GM19395 (cell line): ENCODE data around the gene CKAP2L.
"Not testable (repeated sequence)": the region's sequence is repeated elsewhere in the genome, so short reads cannot be mapped to it uniquely, and the experiment has no call there.

ENCODE experiments used
- ATAC-seq: cut with Tn5 transposase; IDR thresholded peaks from one replicate; pipeline ENCODE4 v1.9.1; 2021; ENCODE audit warnings: mild to moderate bottlenecking, moderate library complexity; ENCODE audit not compliant: unreplicated experiment

The CKAP2L gene

DNA sequence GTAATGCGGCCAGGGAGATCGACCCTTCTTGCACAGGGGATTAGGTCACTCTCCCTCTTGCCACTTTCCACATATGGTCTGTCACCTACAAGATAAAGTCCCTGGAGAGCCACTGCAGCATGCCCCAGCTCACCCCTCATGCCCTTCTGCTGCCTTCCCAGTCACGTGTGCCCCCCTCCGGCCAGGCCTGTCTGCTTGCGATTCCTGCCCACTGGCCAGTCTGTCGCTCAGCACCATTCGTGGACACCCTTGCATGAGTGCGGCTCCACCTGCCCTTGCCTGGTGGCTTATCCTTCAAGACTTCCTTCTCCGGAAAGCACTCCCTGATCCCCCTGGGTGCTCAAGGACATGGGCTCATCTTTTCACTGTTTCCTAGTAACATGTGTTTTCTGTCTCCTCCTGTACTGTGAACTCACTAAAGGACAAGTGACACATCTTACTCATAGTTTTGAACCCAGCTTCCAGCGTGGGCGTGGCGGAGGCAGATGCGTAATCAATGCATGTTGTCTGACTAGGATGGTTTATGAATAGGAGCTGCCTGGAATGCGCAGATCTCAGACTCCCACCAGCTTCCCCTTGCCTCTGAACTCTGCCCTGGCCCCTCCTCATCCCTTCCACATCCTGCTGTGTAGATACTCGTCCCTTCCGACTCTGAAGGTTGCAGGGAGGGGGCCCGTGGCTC, 51.4 kb downstream of the CKAP2L start:
- no peak for ATAC-seq

DNA sequence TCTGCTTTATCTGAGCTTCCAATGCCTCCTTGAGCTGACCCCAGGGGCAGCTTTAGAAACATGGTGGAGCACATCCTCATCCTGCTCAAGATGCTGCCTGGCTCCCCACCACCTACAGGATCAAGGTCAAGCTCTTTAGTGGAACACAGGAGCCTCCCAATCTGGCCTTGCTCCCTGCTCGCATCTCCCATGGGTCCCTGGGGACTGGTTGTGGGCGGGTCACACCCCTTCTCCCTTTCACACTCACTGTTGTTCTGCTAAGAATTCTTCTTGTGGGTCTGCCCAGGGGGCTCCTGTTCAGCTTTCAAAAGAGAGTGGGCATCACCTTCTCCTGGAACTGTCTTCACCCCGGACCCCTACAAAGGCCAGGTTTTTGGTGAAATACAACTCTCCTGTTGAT, 51.9 kb downstream of the CKAP2L start:
- ATAC-seq, result no peak

DNA sequence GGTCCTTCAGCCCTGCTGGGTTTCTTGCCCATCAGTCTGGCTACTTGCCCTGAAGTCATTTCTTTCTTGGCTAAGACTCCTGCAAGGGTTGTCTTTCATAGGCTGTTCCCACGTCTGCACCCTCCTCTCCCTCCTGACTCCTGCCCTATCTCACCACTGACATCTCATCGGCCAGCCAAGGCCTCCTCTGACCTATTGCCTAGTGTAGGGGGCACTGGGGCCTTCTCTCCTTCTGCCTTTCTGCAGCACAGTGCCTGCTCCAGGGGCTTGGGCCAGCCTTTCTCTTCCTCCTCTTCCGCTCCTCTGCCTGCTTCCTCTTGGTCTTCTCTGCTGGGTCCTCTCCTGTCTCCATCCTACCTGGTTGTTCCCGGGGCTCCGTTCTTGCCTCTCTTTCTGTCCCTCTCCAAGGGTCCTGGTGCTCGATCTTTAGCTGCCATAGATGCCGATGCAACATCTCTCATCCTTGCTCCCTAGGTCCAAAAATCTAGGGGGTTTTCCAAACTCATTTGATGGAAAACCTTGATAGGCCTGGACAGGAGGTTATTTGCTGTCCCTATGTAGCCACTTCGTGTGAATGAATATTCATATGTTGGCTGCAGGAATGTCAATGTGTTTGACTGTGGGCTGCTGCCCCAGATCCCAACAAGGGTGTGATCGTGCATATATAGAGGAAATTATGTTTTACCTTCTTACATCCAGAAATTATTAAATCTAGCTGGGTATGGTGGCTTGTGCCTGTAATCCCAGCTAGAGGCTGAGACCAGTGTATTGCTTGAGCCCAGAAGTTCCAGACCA, 53.3 kb downstream of the CKAP2L start:
- ATAC-seq, result no peak

DNA sequence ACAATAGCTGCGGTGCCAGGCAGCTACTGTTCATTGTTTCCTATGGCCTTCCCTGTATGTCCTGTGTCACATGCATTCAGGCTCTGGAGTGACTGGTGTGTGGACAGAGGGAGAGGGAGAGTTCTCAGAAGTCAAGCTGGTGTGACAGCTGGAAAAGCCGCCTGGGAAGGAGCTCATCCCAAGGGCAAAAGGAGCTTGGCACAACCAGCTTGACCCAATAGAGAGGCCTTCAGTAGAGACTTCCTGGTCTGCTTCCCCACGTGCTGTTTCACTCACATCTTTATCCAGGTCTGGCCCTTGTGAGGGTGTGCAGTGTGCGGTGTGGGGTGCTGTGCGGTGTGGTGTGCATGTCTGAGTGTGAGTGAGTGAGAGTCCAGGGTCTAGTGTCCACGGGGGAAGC, 54.7 kb downstream of the CKAP2L start:
- ATAC-seq, result no peak

DNA sequence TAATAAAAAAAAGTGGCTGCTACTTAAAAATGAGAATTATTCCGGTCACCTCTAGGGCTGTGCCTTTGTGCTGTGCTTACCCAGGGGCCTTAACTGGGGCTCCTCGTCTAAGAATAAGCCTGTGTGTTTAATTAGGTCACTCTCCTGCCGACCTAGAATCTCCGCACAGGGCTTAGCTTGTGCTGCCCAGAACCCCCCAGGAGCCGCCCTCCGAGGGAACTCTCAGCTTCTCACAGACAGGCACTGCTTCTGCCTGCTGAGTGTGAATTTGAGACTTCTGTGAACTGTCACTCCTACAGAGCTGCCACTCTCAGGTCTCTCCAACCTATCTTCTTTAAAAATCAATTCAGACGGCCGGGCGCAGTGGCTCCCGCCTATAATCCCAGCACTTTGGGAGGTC, 55.4 kb downstream of the CKAP2L start:
- ATAC-seq, result no peak

DNA sequence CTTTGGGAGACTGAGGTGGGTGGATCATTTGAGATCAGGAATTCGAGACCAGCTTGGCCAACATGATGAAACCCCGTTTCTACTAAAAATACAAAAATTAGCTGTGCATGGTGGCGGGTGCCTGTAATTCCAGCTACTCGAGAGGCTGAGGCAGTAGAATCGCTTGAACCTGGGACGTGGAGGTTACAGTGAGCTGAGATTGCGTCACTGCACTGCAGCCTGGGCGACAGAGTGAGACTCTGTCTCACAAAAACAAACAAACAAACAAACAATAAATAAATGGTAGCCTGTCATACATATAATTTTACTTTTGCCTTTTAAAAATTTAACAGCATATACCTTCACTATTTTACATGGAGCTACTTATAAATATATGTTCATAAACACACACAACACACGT, 57.5 kb downstream of the CKAP2L start:
- ATAC-seq, result not testable (repeated sequence)

DNA sequence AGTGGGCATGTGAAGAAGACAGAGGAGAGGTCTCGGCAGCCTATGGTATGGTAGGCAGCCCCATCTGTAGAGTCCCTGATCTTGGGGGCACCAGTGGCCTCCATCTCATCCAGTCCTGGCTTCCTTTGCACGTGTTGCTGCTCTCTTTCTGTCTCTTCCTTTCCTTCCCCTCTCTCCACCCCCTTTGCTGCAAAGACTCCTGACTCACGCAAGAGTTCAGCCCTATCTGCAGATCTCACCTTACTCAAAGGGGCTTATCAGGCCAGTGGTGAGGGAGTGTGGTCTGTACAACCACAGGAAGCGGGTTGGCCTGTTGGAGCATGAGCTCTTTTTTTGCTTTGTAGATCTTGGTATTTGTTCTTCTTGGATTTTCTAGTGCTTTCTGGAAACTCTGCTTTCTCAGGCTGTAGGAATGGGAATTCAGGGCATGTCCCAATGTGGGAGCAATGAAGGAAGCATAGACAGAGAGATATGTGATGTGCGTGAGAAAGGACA, 58.2 kb downstream of the CKAP2L start:
- peak; percentile 47 for ATAC-seq

DNA sequence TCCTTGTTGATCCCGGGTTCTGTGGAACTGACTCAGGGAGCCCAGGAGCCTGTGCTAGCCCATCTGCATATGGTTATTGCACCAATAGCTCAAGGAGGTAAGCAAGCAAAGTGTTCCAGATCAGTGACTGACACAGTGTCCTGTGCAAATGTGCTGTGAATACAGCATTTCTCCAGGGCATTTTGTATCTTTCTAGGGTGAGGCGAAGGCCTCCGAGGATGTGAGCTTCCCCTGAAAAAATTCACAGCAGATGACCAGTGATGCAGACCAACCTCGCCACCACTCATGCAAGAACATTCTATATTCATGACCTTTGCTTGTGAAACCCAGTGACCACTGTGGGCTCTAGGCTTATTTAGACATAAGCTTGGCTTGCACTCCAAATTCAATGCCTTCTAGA, 58.8 kb downstream of the CKAP2L start:
- no peak for ATAC-seq

DNA sequence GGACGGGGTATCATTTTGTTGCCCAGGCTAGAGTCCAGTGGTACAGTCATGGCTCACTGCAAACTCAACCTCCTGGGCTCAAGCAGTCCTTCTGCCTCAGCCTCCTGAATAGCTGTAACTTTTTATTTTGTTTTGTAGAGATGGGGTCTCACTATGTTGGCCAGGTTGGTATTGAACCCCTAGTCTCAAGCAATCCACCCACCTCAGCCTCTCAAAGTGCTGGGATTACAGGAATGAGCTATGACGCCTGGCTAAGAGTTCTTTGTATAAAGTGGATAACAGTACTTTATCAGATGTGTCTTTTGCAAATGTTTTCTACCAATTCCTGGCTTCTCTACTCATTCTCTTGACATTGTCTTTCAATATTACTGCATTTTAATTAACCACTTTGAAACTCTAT, 60.7 kb downstream of the CKAP2L start:
- no peak for ATAC-seq

DNA sequence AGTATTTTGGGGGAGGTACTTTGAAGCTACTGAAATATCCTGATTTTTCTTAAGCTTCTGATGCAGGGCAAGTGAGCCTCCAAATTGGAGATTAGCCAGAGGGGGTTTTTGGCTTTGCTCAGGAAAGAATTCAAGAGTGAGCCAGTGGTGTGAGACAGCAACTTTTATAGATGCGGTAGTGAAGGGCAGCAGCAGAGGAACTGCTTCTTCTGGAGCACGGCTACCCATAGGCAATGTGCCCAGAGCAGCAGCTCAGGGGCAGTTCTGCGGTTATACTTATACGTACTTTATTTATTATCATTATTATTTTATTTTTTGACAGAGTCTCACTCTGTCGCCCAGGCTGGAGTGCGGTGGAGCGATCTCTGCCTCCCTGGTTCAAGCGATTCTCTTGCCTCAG, 63.4 kb downstream of the CKAP2L start:
- no peak for ATAC-seq

DNA sequence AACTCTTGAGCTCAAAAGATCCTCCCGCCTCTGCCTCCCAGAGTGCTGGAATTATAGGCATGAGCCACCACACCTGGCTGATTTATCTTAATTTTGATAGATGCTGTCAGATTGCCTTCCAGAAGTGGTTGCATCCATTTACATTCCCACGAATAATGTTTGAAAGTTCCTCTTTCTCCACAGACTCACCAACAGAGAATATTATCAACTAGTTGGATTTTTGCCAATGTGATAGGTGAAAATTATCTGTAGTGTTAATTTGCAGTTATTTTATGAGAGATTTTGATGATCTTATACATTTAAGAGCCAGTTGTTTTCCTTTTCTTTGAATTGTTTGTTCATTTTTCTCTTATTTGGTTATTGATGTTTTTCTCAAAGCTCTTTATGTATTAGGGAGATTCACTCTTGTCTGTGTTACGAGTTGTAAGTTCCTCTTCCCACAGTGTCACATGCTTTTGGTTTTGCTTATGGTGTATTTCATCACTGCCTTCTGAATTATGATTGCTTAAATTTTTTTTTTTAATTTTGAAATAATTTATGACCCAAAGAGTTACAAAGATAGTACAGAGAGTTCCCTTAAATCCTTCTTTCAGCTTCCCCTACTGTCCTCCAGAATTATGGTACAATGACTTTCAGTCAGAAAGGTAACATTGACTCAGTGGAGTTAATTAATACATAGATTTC, 64.3 kb downstream of the CKAP2L start:
- ATAC-seq, result no peak

DNA sequence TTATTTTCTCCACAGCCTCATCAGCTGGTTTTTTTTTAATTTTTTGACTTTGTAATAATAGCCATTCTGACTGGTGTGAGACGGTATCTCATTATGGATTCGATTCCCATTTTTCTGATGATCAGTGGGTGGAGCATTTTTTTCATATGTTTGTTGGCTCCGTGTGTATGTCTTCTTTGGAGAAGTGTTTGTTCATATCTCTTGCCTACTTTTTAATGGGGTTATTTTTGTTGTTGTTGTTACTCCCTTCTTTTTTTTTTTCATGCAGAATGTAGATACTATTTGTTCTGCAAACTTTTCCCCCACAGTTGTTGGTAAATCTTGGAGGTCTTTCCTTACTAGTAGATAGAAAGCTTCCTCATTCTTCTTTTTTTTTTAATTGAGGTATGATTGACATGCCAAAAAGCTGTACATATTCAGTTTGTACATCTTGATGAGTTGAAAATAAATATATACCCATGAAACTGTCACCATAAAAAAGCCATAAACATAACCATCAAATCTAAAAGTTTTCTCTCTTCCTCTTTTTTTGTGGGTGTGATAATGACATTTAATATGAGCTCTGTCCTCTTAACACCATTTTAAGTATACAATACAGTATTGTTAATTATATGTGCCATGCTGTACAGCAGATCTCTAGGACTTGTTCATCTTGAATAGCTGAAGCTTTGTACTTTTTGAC, 65.4 kb downstream of the CKAP2L start:
- ATAC-seq, result no peak

DNA sequence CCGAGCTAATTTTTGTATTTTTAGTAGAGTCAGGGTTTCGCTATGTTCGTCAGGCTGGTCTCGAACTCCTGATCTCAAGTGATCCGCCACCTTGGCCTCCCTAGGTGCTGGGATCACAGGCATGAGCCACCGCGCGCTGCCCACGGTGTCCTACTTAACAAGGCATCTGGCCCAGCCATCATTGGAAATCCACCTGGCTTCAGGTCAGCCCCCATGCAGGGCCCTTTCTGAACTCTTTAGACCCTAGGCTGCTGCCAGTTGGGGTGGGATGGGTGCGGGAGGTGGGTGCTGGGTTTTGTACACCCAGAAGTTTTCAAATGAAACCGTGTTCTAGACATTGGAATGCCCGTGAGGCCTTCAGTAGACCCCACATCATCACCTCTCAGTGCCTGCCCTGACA, 70.2 kb downstream of the CKAP2L start:
- ATAC-seq, result no peak

DNA sequence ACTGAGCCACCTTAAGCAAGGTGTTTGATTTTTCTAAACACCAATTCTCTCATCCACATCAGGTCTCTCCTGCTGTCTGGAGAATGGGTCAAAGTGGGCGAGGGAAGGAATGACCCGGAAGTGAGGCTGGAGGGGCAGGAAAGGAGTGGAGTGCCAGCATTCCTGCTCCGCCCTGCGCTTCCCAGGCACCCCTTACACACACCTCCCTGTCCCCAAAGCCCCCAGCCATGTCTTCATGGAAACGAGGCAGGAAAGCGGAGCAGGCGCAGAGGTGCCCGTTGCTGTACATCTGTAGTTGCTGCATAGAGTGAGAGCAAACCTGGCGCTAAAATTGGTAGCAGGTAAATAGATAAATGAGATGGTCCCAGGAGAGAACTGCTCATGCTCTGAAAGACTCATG, 70.8 kb downstream of the CKAP2L start:
- ATAC-seq, result no peak

DNA sequence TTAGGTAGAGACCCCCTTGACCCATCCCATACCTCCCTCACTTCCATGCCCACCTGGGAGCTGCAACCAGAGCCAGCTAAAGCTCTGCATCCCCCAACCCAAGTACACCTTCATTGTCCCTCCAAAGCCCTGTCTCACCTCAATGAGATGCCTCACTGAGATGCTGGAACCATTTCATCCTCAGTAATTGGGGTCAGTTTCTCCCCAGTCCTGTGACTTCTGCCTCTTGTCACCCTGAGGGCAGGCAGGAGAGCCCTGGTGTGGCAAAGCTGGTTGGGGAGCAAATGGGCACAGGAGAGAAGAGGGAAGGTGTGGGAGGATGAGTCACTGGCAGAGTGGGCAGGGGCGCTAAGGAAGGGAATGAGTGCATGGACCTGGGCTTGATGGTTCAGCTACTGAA, 71.5 kb downstream of the CKAP2L start:
- no peak for ATAC-seq

DNA sequence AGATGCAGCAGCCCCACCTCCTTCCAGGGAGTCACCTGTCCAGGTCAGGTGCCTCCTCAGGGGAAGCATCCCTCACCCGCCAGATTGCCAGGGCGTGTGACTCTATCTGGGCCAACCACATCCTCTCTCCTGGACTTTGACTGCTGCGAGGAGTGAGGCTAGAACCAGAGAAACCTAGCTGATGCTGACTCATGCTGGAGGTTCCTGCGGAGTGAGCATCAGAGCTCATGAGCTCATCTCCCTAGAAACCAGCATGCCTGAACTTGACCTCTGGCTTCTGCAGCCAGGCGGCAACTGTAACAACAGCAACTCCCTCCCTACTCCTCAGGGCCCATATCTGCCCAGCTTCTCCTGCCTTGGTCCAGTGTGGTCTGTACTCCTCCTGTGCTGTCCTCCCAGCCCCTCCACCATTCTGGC, 71.9 kb downstream of the CKAP2L start:
- ATAC-seq, result peak; percentile 93

DNA sequence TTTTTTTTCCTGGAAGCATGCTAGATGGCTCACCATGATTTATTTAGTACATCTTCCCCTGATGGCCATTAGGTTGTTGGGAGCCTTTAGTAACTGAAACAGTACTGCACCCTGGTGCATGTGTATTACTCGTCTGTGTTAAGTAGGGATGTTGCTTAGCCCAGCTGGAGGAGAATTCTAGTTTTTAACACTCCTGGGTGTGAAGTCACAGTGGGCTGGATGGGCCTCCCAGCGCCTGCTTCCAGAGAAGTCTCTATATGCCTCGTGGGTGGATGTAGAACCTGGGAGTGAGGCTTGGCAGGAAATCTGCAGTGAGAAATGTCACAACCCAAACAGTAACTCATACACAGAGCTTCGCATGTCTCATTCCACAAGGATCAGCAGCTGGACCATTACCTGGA, 72.5 kb downstream of the CKAP2L start:
- no peak for ATAC-seq

DNA sequence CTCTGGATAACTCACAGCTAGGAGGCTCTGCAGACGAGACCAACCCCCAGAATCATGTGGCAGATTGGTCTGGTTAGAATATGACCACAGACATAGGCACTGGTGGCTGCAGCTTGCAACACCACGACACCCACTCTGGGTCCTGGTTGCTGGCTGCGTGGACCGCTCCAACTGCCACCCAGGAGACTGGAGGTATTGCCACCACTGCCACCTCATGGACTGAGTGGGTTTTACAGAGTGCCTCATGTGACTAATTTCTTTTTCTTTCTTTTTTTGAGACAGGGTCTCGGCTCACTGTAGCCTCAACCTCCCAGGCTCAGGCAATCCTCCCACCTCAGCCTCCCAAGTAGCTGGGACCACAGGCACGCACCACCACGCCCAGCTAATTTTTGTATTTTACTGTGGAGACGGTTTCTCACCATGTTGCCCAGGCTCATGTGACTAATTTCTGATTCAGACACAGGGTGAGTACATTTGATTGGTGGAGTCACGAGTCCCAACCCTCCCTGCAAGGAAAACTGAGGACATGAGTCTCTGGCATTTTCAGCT, 73.5 kb downstream of the CKAP2L start:
- peak; percentile 49 for ATAC-seq

DNA sequence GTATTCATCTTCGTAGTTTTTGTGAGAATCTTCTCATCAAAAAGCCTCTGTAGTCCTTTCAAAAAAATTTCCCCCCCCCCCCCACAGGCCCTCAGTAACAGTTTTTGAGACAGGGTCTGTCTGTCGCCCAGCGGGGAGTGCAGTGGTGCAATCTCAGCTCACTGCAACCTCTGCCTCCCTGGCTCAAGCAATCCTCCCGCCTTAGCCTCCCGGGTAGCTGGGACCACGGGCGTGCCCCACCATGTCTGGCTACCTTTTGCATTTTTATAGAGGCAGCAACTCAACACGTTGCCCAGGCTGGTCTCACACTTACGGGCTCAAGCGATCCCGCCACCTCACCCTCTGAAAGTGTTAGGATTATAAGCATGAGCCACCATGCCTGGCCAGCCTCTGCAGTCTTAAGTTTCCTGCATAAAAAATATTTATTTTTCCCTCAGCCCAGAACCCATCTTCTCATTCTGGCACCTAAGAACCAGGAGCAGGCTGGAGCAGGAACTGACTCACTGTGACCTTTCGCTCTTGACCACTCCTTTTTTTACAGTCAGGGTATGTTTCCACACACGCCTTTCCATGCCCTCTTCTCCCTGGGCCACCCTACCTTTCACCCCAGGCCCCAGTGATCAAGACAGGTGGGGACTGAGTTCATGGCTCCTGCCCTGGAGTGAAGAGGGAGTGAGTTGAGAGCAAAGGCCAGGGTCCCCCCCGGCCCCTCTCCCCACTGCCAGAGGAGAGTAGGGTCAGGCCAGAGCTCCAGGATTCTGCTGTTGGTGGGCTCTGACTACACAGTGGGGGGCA, 76.1 kb downstream of the CKAP2L start:
- no peak for ATAC-seq

DNA sequence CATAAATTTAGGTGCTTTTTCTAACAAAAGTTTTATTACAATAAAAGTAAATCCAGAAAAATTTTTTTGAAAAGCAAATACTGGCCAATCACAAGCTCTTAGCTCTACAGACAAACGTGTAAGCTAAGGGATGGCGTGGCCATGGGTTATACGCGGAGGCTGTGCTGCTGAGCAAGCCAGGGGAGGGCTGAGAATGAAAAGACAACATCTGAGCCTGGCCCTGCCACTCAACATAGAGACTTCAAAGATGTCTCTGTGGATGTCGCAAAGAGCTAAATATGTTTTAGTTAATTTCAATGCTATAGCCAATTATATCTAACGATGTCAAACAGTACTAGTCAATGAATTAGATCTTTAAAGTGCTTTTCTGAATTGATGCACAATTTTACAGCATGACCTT, 76.9 kb downstream of the CKAP2L start:
- no peak for ATAC-seq
